HG02885 (cell line): Measurements from ENCODE around the gene SLC47A1.
"Not testable (repeated sequence)": the region's sequence is repeated elsewhere in the genome, so short reads cannot be mapped to it uniquely, and the experiment has no call there.

ENCODE experiments used
- ATAC-seq: cut with Tn5 transposase; IDR thresholded peaks from one replicate; pipeline ENCODE4 v1.9.1; 2021; ENCODE audit warnings: mild to moderate bottlenecking; ENCODE audit not compliant: unreplicated experiment, poor library complexity

SLC47A1 gene

GRCh38 chr17:19551165-19551564 lies 17.5 kb downstream of the SLC47A1 start:
- ATAC-seq: no peak

GRCh38 chr17:19551591-19552148 lies 18.0 kb downstream of the SLC47A1 start:
- no peak for ATAC-seq

GRCh38 chr17:19553036-19553435 lies 19.4 kb downstream of the SLC47A1 start:
- no peak for ATAC-seq

- ATAC-seq: no peak
These were observed 20.7 kb downstream of the SLC47A1 start for GRCh38 chr17:19554393-19554792.

GRCh38 chr17:19555746-19556145 lies 22.1 kb downstream of the SLC47A1 start:
- ATAC-seq: no peak

GRCh38 chr17:19558946-19559345 lies 25.3 kb downstream of the SLC47A1 start:
- no peak for ATAC-seq

GRCh38 chr17:19561697-19562318 lies 28.2 kb downstream of the SLC47A1 start:
- no peak for ATAC-seq

GRCh38 chr17:19565817-19566575 lies 32.3 kb downstream of the SLC47A1 start:
- no peak for ATAC-seq

GRCh38 chr17:19567216-19568015 lies 33.8 kb downstream of the SLC47A1 start:
- ATAC-seq: no peak

GRCh38 chr17:19568016-19568350 lies 34.3 kb downstream of the SLC47A1 start:
- no peak for ATAC-seq

GRCh38 chr17:19569785-19570543 lies 36.3 kb downstream of the SLC47A1 start:
- ATAC-seq: no peak

GRCh38 chr17:19570544-19571062 lies 36.9 kb downstream of the SLC47A1 start:
- ATAC-seq: no peak

GRCh38 chr17:19573075-19573474 lies 39.4 kb downstream of the SLC47A1 start:
- ATAC-seq: no peak

GRCh38 chr17:19574956-19575355 lies 41.3 kb downstream of the SLC47A1 start:
- no peak for ATAC-seq

- no peak for ATAC-seq
These were observed 44.9 kb downstream of the SLC47A1 start for GRCh38 chr17:19578545-19578944.

GRCh38 chr17:19579192-19579761 lies 45.6 kb downstream of the SLC47A1 start:
- no peak for ATAC-seq

- no peak for ATAC-seq
These were observed 46.4 kb downstream of the SLC47A1 start for GRCh38 chr17:19579867-19580565.

- ATAC-seq: not testable (repeated sequence)
These were observed 46.9 kb downstream of the SLC47A1 start for GRCh38 chr17:19580566-19580920.

- not testable (repeated sequence) for ATAC-seq
These were observed 48.5 kb downstream of the SLC47A1 start for GRCh38 chr17:19582152-19582551.
